Measurements from ENCODE around the gene SLC50A1. TPM values are rescaled to one million over a fixed set of nuclear protein-coding genes. Genes with fewer than 3 reads are reported as not detected.

The SLC50A1 gene
- total and polyA plus RNA-seq, 10 donors: 28.4 to 73.8 (median 40.1) TPM

GRCh38 chr1:155130272-155131006, 5.2 kb upstream of the SLC50A1 start:
- Histone ChIP-seq H3K36me3 (peaks cover 0 to 18% (median 0%) of the 10 kb centered on the region in 6 donors), H3K27me3 (replicated peaks in 1 of 7) (peaks cover 0 to 50% (median 39%) of the 10 kb centered on the region in 7 donors), H3K9me3 (no peaks in the 10 kb centered on the region), H3K27ac (peak overlapping the region in 5 of 8 donors; percentile 13 to 70 (median 50)), H3K4me1 (peaks cover 37 to 78% (median 52%) of the 10 kb centered on the region in 6 donors), H3K4me3 (peak overlapping the region in 5 of 8 donors; percentile 16 to 85 (median 30))
- intact Hi-C loops (cut with DNase I; ENCODE audit: low total_unique reads): no loop called here
- TF ChIP-seq POLR2A (IDR thresholded peaks at IDR 0.05) (no peak), CTCF (IDR thresholded peaks at IDR 0.05 in 8 of 11, conservative IDR thresholded peaks at IDR 0.05 in 3 of 11) (no peak), POLR2AphosphoS5 (IDR thresholded peaks at IDR 0.05) (no peak)
- DNase-seq: no peak
- 19 to 30% (median 27%) methylated on average over 4 to 6 of the region's 6 CpGs for WGBS, 5 donors

GRCh38 chr1:155131285-155131684, 4.4 kb upstream of the SLC50A1 start:
- H3K27ac ChIP-seq: no peak overlapping the region
- H3K4me3 ChIP-seq: no peak overlapping the region
- peaks cover 0 to 42% (median 34%) of the 10 kb centered on the region in 7 donors for H3K27me3 ChIP-seq (replicated peaks in 1 of 7)
- H3K9me3 ChIP-seq: no peaks in the 10 kb centered on the region
- DNase-seq: no peak
- WGBS, 5 donors: 89 to 95% (median 90%) methylated on average over 7 to 8 of the region's 8 CpGs
- peaks cover 0 to 18% (median 0%) of the 10 kb centered on the region in 6 donors for H3K36me3 ChIP-seq
- TF ChIP-seq POLR2A (IDR thresholded peaks at IDR 0.05): no peak
- H3K4me1 ChIP-seq: peaks cover 35 to 73% (median 46%) of the 10 kb centered on the region in 6 donors
- intact Hi-C loops (cut with DNase I; ENCODE audit: low total_unique reads): no loop called here

- no peak for DNase-seq
- Histone ChIP-seq H3K27ac (no peak overlapping the region), H3K36me3 (peaks cover 0 to 18% (median 0%) of the 10 kb centered on the region in 6 donors), H3K4me1 (peaks cover 33 to 71% (median 45%) of the 10 kb centered on the region in 6 donors), H3K27me3 (replicated peaks in 1 of 7) (peaks cover 0 to 36% (median 30%) of the 10 kb centered on the region in 7 donors), H3K4me3 (no peak overlapping the region), H3K9me3 (no peaks in the 10 kb centered on the region)
- intact Hi-C loops (cut with DNase I; ENCODE audit: low total_unique reads): no loop called here
- TF ChIP-seq CTCF (IDR thresholded peaks at IDR 0.05 in 8 of 11, conservative IDR thresholded peaks at IDR 0.05 in 3 of 11) (no peak), POLR2A (IDR thresholded peaks at IDR 0.05) (no peak), POLR2AphosphoS5 (IDR thresholded peaks at IDR 0.05) (no peak)
- WGBS, 5 donors: 49 to 71% (median 63%) methylated on average over 2 of the region's 2 CpGs
Observed at GRCh38 chr1:155131856-155132255, 3.8 kb upstream of the SLC50A1 start.

GRCh38 chr1:155133799-155134281, 1.8 kb upstream of the SLC50A1 start:
- peak overlapping the region in 3 of 8 donors; percentile 95 to 98 (median 97) for H3K27ac ChIP-seq
- no peaks in the 10 kb centered on the region for H3K9me3 ChIP-seq
- no peak for TF ChIP-seq CTCF (IDR thresholded peaks at IDR 0.05 in 8 of 11, conservative IDR thresholded peaks at IDR 0.05 in 3 of 11)
- no peak for TF ChIP-seq POLR2AphosphoS5 (IDR thresholded peaks at IDR 0.05)
- no peak for TF ChIP-seq POLR2A (IDR thresholded peaks at IDR 0.05)
- H3K4me1 ChIP-seq: peaks cover 32 to 71% (median 44%) of the 10 kb centered on the region in 6 donors
- intact Hi-C loops (cut with DNase I; ENCODE audit: low total_unique reads): no loop called here
- peak; percentile 71 for DNase-seq
- peaks cover 0 to 31% (median 0%) of the 10 kb centered on the region in 6 donors for H3K36me3 ChIP-seq
- H3K4me3 ChIP-seq: no peak overlapping the region
- WGBS, 5 donors: 77 to 92% (median 86%) methylated on average over 6 to 7 of the region's 7 CpGs
- H3K27me3 ChIP-seq (replicated peaks in 1 of 7): peaks cover 0 to 16% (median 12%) of the 10 kb centered on the region in 7 donors
